NB4 (cell line): ENCODE results near the gene MAGI1.

ENCODE experiments used
- CTCF ChIP-seq: IDR thresholded peaks from one replicate; pipeline ENCODE4 v1.5.1; 2012; ENCODE audit warnings: low read depth, low read length
- MAX ChIP-seq: IDR thresholded peaks from 2 replicates; pipeline ENCODE4 v1.6.1; 2011; ENCODE audit warnings: low read depth, low read length
- POLR2A ChIP-seq: IDR thresholded peaks from 2 replicates; pipeline ENCODE4 v1.6.1; 2011; ENCODE audit warnings: mild to moderate bottlenecking; ENCODE audit not compliant: insufficient read length; ENCODE audit errors: extremely low read depth

- TF ChIP-seq MAX (no peak), POLR2A (no peak), CTCF (no peak)
Measured at GRCh38 chr3:65915477-65915876, 123.2 kb downstream of the MAGI1 start.
